ENCODE measurements around the gene PKP1. TPM values are rescaled to one million over a fixed set of nuclear protein-coding genes. Genes with fewer than 3 reads are reported as not detected.

Gene PKP1
- total RNA-seq, 1 experiment from 2014 or later, result not detected

GRCh38 chr1:201354901-201355295, 71.6 kb downstream of the PKP1 start:
- Mint-ChIP-seq H3K4me1 (ENCODE audit: low read depth, unreplicated experiment) (no peaks in the 10 kb centered on the region), H3K9me3 (ENCODE audit: unreplicated experiment) (no peaks in the 10 kb centered on the region), H3K36me3 (ENCODE audit: insufficient read depth, unreplicated experiment) (no peaks in the 10 kb centered on the region), H3K27me3 (ENCODE audit: insufficient read depth, unreplicated experiment) (peaks cover 13% of the 10 kb centered on the region), H3K4me3 (ENCODE audit: unreplicated experiment) (no peak overlapping the region), H3K27ac (ENCODE audit: unreplicated experiment) (no peak overlapping the region)
- Histone ChIP-seq H3K36me3 (ENCODE audit: control insufficient read depth, insufficient read depth, low read length) (no peaks in the 10 kb centered on the region), H3K4me3 (ENCODE audit: low read depth, low read length) (no peak overlapping the region), H3K27me3 (replicated peaks; ENCODE audit: control insufficient read depth, insufficient read depth, low read length) (no peaks in the 10 kb centered on the region), H3K9me3 (no peaks in the 10 kb centered on the region), H3K4me1 (no peaks in the 10 kb centered on the region)
- DNase-seq, result no peak
- POLR2A ChIA-PET, result no interaction called here
- no TSS peak for BruUV-seq (replicated peaks)
- intact Hi-C loops (cut with micrococcal nuclease; ENCODE audit: unreplicated experiment), result no loop called here
- CTCF ChIA-PET, result no interaction called here
- no peak for TF ChIP-seq CTCF (IDR thresholded peaks at IDR 0.05; ENCODE audit: insufficient read depth in 1 of 2, low read depth in 1 of 2, low read length in 1 of 2, severe bottlenecking in 1 of 2, unreplicated experiment in 1 of 2)

GRCh38 chr1:201355471-201355870, 72.2 kb downstream of the PKP1 start:
- no peak for DNase-seq
- TF ChIP-seq CTCF (IDR thresholded peaks at IDR 0.05; ENCODE audit: insufficient read depth in 1 of 2, low read depth in 1 of 2, low read length in 1 of 2, severe bottlenecking in 1 of 2, unreplicated experiment in 1 of 2), result no peak
- no TSS peak for BruUV-seq (replicated peaks)
- peaks cover 13% of the 10 kb centered on the region for H3K27me3 Mint-ChIP-seq (ENCODE audit: insufficient read depth, unreplicated experiment)
- no peaks in the 10 kb centered on the region for H3K4me1 Mint-ChIP-seq (ENCODE audit: low read depth, unreplicated experiment)
- Histone ChIP-seq H3K27me3 (replicated peaks; ENCODE audit: control insufficient read depth, insufficient read depth, low read length) (no peaks in the 10 kb centered on the region), H3K36me3 (ENCODE audit: control insufficient read depth, insufficient read depth, low read length) (no peaks in the 10 kb centered on the region), H3K9me3 (no peaks in the 10 kb centered on the region), H3K4me3 (ENCODE audit: low read depth, low read length) (no peak overlapping the region), H3K4me1 (no peaks in the 10 kb centered on the region)
- CTCF ChIA-PET, result interaction anchor here (0.6 kb wide), 1 partner anchor 46 kb away, joined by 4 read pairs; no protein-coding TSS in a partner anchor
- no peaks in the 10 kb centered on the region for H3K36me3 Mint-ChIP-seq (ENCODE audit: insufficient read depth, unreplicated experiment)
- H3K27ac Mint-ChIP-seq (ENCODE audit: unreplicated experiment), result no peak overlapping the region
- H3K4me3 Mint-ChIP-seq (ENCODE audit: unreplicated experiment), result no peak overlapping the region
- intact Hi-C loops (cut with micrococcal nuclease; ENCODE audit: unreplicated experiment), result no loop called here
- no peaks in the 10 kb centered on the region for H3K9me3 Mint-ChIP-seq (ENCODE audit: unreplicated experiment)
- POLR2A ChIA-PET, result no interaction called here

- Mint-ChIP-seq H3K27me3 (ENCODE audit: insufficient read depth, unreplicated experiment) (peaks cover 11% of the 10 kb centered on the region), H3K27ac (ENCODE audit: unreplicated experiment) (no peak overlapping the region), H3K9me3 (ENCODE audit: unreplicated experiment) (no peaks in the 10 kb centered on the region), H3K4me1 (ENCODE audit: low read depth, unreplicated experiment) (no peaks in the 10 kb centered on the region), H3K36me3 (ENCODE audit: insufficient read depth, unreplicated experiment) (no peaks in the 10 kb centered on the region), H3K4me3 (ENCODE audit: unreplicated experiment) (no peak overlapping the region)
- Histone ChIP-seq H3K4me3 (ENCODE audit: low read depth, low read length) (no peak overlapping the region), H3K36me3 (ENCODE audit: control insufficient read depth, insufficient read depth, low read length) (no peaks in the 10 kb centered on the region), H3K4me1 (no peaks in the 10 kb centered on the region), H3K9me3 (no peaks in the 10 kb centered on the region), H3K27me3 (replicated peaks; ENCODE audit: control insufficient read depth, insufficient read depth, low read length) (no peaks in the 10 kb centered on the region)
- POLR2A ChIA-PET, result no interaction called here
- CTCF ChIA-PET, result interaction anchor here (1.3 kb wide), 1 partner anchor 8 kb away, joined by 3 read pairs; no protein-coding TSS in a partner anchor
- intact Hi-C loops (cut with micrococcal nuclease; ENCODE audit: unreplicated experiment), result no loop called here
- no peak for DNase-seq
- TF ChIP-seq CTCF (IDR thresholded peaks at IDR 0.05; ENCODE audit: insufficient read depth in 1 of 2, low read depth in 1 of 2, low read length in 1 of 2, severe bottlenecking in 1 of 2, unreplicated experiment in 1 of 2), result no peak
- BruUV-seq (replicated peaks), result no TSS peak
These were observed 72.9 kb downstream of the PKP1 start for GRCh38 chr1:201356236-201356635.
